Upper lobe of left lung (tissue), 4 donors: ENCODE data around the gene SIX4.

ENCODE experiments used
- EP300 ChIP-seq, 4 donors: sonication (generic); formaldehyde crosslinking; IDR thresholded peaks; one replicate each; pipeline ENCODE4 v1.5.1; 2017; ENCODE audit warnings: antibody characterized with exemption in 4 of 4, control low read depth in 2 of 4
- POLR2A ChIP-seq, 4 donors: fragments of 450-650 bp; IDR thresholded peaks; one replicate each; pipeline ENCODE4 v1.5.1; 2016 to 2017; ENCODE audit warnings: antibody characterized with exemption in 4 of 4, mild to moderate bottlenecking in 2 of 4
- POLR2AphosphoS5 ChIP-seq, 2 donors: sonication (generic); formaldehyde crosslinking; IDR thresholded peaks; one replicate each; pipeline ENCODE4 v1.5.1; 2017; ENCODE audit warnings: antibody characterized with exemption in 2 of 2
- TF ChIP-seq, protein P1 (sequence below), 6 experiments: fragments of 450-650 bp in 4 of 6; fragments of 200-600 bp in 2 of 6; sonication (generic) in 2 of 6; IDR thresholded peaks; one replicate each; pipeline ENCODE4 v1.5.1; 2016 to 2019; ENCODE audit warnings: antibody characterized with exemption in 6 of 6

DNA sequence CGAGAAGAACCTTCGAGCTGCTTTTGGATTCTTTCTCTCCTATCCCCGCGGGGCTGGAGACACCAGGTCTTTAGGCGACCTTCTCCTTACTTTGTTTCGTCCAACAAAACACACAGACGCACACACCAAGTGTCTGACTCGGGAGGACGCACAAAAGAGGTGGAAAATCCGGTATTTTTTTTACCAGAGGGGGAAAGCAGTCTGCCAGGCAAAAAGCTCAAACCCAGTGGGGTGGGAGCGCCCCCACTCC, 2.1 kb downstream of the SIX4 start:
- TF ChIP-seq POLR2AphosphoS5 (IDR thresholded peaks at IDR 0.05) (no peak), POLR2A (IDR thresholded peaks at IDR 0.05) (no peak), EP300 (IDR thresholded peaks at IDR 0.05) (no peak)
- TF ChIP-seq, protein P1, sequence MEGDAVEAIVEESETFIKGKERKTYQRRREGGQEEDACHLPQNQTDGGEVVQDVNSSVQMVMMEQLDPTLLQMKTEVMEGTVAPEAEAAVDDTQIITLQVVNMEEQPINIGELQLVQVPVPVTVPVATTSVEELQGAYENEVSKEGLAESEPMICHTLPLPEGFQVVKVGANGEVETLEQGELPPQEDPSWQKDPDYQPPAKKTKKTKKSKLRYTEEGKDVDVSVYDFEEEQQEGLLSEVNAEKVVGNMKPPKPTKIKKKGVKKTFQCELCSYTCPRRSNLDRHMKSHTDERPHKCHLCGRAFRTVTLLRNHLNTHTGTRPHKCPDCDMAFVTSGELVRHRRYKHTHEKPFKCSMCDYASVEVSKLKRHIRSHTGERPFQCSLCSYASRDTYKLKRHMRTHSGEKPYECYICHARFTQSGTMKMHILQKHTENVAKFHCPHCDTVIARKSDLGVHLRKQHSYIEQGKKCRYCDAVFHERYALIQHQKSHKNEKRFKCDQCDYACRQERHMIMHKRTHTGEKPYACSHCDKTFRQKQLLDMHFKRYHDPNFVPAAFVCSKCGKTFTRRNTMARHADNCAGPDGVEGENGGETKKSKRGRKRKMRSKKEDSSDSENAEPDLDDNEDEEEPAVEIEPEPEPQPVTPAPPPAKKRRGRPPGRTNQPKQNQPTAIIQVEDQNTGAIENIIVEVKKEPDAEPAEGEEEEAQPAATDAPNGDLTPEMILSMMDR (IDR thresholded peaks at IDR 0.05) = no peak
